NCI-H128 (cell line): ENCODE data around the gene P2RX6.
"Not testable (repeated sequence)": the region's sequence is repeated elsewhere in the genome, so short reads cannot be mapped to it uniquely, and the experiment has no call there.

Experiments used
- DNase-seq: peaks from one replicate; lab custom pipeline; 2025; ENCODE audit not compliant: unreplicated experiment; lab: John Stamatoyannopoulos, UW

The P2RX6 gene

DNA sequence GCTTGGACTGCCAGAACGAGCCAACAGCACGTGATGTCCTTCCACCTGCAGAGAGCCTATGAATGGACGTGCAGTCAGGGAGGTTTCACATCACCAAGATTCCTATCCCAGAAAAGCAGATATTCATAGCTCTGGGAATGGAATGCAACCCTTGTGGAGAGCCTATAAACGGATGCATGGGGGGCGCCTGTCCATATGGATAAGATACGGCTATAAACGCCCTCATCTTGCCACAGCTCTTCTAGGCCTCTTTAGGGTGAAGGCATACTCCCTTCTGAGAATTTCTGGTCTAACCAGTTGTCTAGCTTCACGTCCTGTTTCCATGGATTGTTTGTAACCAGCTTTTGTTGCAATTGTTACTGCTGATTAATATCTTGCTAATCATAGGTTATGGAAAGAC, 56.8 kb downstream of the P2RX6 start:
- not testable (repeated sequence) for DNase-seq

DNA sequence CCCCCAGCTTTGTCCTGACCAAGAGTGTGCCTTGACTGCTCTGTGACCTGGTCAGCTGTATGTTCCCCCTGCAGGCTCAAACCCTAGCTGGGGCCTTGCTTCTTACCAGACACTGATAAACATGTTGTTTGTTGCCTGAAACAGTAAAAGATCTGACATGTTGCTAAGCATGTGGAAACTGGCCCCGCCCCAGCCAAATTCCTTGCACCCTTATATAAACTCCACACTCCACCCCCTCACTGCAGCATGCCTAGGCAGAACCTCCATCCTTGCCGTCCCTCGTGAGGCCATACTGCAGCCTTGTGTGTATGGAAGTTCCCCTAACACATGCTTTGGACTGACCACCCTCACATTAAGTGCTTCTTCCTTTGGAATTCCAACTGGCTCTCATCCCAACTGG, 58.1 kb downstream of the P2RX6 start:
- DNase-seq = no peak

DNA sequence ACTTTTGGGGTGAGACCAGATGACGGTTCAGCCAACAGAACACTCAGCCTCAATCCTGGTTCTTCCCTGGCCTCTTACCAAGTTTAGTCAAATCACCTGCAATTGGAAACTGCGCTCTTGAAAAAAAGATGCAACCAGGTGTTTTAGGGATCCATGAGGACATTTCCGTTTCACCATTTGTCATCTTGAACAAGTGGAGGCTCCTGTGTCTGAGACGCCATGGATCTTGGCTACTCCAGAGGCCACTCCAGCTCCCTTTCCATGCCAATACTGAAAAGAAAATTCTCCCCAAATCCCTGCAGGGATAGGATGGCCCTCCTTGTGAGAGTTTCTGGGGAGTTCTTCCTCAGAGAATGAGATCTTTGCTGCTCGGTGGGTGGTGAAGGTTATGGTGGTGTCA, 58.5 kb downstream of the P2RX6 start:
- DNase-seq = no peak

GRCh38 chr22:21074102-21074715, 59.2 kb downstream of the P2RX6 start:
- no peak for DNase-seq

- no peak for DNase-seq
These were observed 60.7 kb downstream of the P2RX6 start for GRCh38 chr22:21075516-21076138.

- DNase-seq = no peak
These were observed 62.1 kb downstream of the P2RX6 start for GRCh38 chr22:21076912-21077625.
